Measurements from ENCODE around the gene MRPL23.

DNA sequence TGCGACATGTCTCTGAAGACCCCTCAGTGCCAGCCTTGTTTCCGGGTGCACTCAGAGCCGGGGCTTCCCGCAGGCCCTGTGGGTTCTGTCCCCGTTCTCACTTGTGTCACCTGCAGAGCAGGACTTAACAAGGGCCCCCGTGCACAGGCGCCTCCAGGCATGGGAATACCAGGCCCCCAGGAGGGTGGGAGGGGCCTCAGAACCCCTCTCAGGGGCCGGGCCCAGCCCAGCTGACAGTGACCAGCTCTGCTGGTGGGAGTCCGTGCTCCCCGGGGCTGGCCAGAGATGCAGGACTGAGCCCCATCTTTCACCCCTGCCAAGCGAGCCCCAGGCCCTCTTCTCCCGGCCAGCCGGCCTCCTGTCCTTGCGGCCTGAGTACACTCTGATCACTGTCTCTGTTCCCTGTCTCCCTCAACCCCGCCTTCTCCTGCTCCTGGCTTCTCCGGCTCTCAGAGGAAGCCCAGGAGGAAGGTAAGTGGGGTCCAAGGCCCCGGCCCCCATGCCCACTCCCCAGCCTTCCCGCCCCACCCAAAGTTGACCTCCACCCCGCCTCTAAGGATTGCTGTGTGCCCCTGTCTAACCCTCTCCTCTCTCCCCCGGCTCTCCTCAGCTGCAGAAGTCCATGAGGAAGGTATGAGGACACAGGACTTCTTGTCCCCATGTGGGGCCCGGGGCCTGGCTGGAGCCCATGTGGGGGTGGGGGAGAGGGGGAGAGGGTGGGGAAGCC is 22.3 kb upstream of the MRPL23 start:
- TF ChIP-seq CEBPB (IDR thresholded peaks at IDR 0.05; ENCODE audit: low read depth, low read length), result no peak
- TF ChIP-seq, protein P1, sequence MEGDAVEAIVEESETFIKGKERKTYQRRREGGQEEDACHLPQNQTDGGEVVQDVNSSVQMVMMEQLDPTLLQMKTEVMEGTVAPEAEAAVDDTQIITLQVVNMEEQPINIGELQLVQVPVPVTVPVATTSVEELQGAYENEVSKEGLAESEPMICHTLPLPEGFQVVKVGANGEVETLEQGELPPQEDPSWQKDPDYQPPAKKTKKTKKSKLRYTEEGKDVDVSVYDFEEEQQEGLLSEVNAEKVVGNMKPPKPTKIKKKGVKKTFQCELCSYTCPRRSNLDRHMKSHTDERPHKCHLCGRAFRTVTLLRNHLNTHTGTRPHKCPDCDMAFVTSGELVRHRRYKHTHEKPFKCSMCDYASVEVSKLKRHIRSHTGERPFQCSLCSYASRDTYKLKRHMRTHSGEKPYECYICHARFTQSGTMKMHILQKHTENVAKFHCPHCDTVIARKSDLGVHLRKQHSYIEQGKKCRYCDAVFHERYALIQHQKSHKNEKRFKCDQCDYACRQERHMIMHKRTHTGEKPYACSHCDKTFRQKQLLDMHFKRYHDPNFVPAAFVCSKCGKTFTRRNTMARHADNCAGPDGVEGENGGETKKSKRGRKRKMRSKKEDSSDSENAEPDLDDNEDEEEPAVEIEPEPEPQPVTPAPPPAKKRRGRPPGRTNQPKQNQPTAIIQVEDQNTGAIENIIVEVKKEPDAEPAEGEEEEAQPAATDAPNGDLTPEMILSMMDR (IDR thresholded peaks at IDR 0.05; ENCODE audit: control extremely low read depth in 1 of 3, insufficient read depth in 1 of 3, low read depth in 1 of 3, low read length in 3 of 3), result no peak
- no peak for TF ChIP-seq NRF1 (IDR thresholded peaks at IDR 0.05; ENCODE audit: low read depth, low read length)
- TF ChIP-seq POLR2AphosphoS5 (IDR thresholded peaks at IDR 0.05; ENCODE audit: low read depth, low read length), result no peak
- no peak for TF ChIP-seq SIN3A (conservative IDR thresholded peaks at IDR 0.05 in 1 of 2, IDR thresholded peaks at IDR 0.05 in 1 of 2; ENCODE audit: low read depth in 1 of 2, low read length in 2 of 2)
- TF ChIP-seq GTF2F1 (IDR thresholded peaks at IDR 0.05; ENCODE audit: borderline replicate concordance, low read depth, low read length), result no peak
- TF ChIP-seq POLR2A (IDR thresholded peaks at IDR 0.05; ENCODE audit: control extremely low read depth in 1 of 2, low read depth in 2 of 2, low read length in 2 of 2), result no peak
- TF ChIP-seq, protein P2, sequence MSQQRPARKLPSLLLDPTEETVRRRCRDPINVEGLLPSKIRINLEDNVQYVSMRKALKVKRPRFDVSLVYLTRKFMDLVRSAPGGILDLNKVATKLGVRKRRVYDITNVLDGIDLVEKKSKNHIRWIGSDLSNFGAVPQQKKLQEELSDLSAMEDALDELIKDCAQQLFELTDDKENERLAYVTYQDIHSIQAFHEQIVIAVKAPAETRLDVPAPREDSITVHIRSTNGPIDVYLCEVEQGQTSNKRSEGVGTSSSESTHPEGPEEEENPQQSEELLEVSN (IDR thresholded peaks at IDR 0.05), result no peak
- TF ChIP-seq, protein P3, sequence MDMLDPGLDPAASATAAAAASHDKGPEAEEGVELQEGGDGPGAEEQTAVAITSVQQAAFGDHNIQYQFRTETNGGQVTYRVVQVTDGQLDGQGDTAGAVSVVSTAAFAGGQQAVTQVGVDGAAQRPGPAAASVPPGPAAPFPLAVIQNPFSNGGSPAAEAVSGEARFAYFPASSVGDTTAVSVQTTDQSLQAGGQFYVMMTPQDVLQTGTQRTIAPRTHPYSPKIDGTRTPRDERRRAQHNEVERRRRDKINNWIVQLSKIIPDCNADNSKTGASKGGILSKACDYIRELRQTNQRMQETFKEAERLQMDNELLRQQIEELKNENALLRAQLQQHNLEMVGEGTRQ (IDR thresholded peaks at IDR 0.05; ENCODE audit: low read length), result no peak
- TF ChIP-seq, protein P4, sequence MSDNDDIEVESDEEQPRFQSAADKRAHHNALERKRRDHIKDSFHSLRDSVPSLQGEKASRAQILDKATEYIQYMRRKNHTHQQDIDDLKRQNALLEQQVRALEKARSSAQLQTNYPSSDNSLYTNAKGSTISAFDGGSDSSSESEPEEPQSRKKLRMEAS (IDR thresholded peaks at IDR 0.05), result no peak
- no peak for TF ChIP-seq TAF1 (IDR thresholded peaks at IDR 0.05; ENCODE audit: low read depth, low read length)
- TF ChIP-seq TEAD4 (IDR thresholded peaks at IDR 0.05; ENCODE audit: low read depth, low read length), result no peak

All from H1 (cell line).